Mesenchymal stem cell (in vitro differentiated cells and primary cell): Measurements from ENCODE around the gene ZNF407. TPM values are rescaled to one million over a fixed set of nuclear protein-coding genes. Genes with fewer than 3 reads are reported as not detected.
A peak's percentile ranks its signal among the peaks of the same experiment; 100 is the strongest.

Source experiments
- DNase-seq: peaks from one replicate; pipeline ENCODE4 v3.0.0-alpha.2; 2013
- H2AFZ ChIP-seq: one replicate; pipeline ENCODE4 v1.6.1; 2013; ENCODE audit warnings: low read depth, mild to moderate bottlenecking, control low read depth, inconsistent platforms, low read length, moderate library complexity
- H2AK5ac ChIP-seq: 2 replicates; pipeline ENCODE4 v1.6.1; 2013; ENCODE audit warnings: low read length, moderate library complexity, mild to moderate bottlenecking, inconsistent platforms; ENCODE audit not compliant: severe bottlenecking
- H2BK120ac ChIP-seq: one replicate; pipeline ENCODE4 v1.6.1; 2013; ENCODE audit warnings: low read depth, mild to moderate bottlenecking, inconsistent platforms, low read length, moderate library complexity
- H2BK12ac ChIP-seq, 2 experiments: one replicate each; pipeline ENCODE4 v1.6.1; 2013; ENCODE audit warnings: inconsistent platforms in 2 of 2, low read length in 2 of 2, mild to moderate bottlenecking in 2 of 2, moderate library complexity in 2 of 2, control low read depth in 1 of 2
- H2BK15ac ChIP-seq: one replicate; pipeline ENCODE4 v1.6.1; 2013; ENCODE audit warnings: mild to moderate bottlenecking, low read depth, inconsistent platforms; ENCODE audit not compliant: poor library complexity, severe bottlenecking
- H2BK5ac ChIP-seq: 2 replicates; pipeline ENCODE4 v1.6.1; 2013; ENCODE audit warnings: low read depth, mild to moderate bottlenecking, low read length, control low read depth, inconsistent platforms; ENCODE audit not compliant: poor library complexity, severe bottlenecking
- H3K14ac ChIP-seq, 2 experiments: one replicate each; pipeline ENCODE4 v1.6.1; 2013; ENCODE audit warnings: inconsistent platforms in 2 of 2, low read length in 2 of 2, control low read depth in 1 of 2, mild to moderate bottlenecking in 1 of 2, moderate library complexity in 1 of 2
- H3K18ac ChIP-seq, 2 experiments: one replicate each; pipeline ENCODE4 v1.6.1; 2013; ENCODE audit warnings: inconsistent platforms in 2 of 2, low read length in 2 of 2, control low read depth in 1 of 2, low read depth in 1 of 2, mild to moderate bottlenecking in 1 of 2
- H3K23ac ChIP-seq, 2 experiments: one replicate each; pipeline ENCODE4 v1.6.1; 2013; ENCODE audit warnings: inconsistent platforms in 2 of 2, low read length in 2 of 2, mild to moderate bottlenecking in 2 of 2, moderate library complexity in 2 of 2, control low read depth in 1 of 2
- H3K27ac ChIP-seq: 2 replicates; pipeline ENCODE4 v1.5.1; 2013; ENCODE audit warnings: mild to moderate bottlenecking, moderate library complexity, low read length, control low read depth, inconsistent platforms; ENCODE audit not compliant: poor library complexity, severe bottlenecking
- H3K27me3 ChIP-seq, 2 experiments: 2 replicates each; pipeline versions ENCODE4 v1.6.1 to v1.7.0; 2013; ENCODE audit warnings: low read length in 2 of 2, mild to moderate bottlenecking in 2 of 2, moderate library complexity in 2 of 2, control low read depth in 1 of 2, inconsistent platforms in 1 of 2; ENCODE audit not compliant: control insufficient read depth in 1 of 2, insufficient read depth in 1 of 2
- H3K36me3 ChIP-seq, 2 experiments: 2 replicates each; pipeline versions ENCODE4 v1.6.1 to v1.7.0; 2013; ENCODE audit warnings: low read length in 2 of 2, control low read depth in 1 of 2, inconsistent platforms in 1 of 2, low read depth in 1 of 2, mild to moderate bottlenecking in 1 of 2; ENCODE audit not compliant: insufficient read depth in 2 of 2, control insufficient read depth in 1 of 2
- H3K4ac ChIP-seq, 2 experiments: one replicate each; pipeline ENCODE4 v1.6.1; 2013; ENCODE audit warnings: inconsistent platforms in 2 of 2, low read length in 2 of 2, mild to moderate bottlenecking in 2 of 2, moderate library complexity in 2 of 2, control low read depth in 1 of 2, low read depth in 1 of 2
- H3K4me1 ChIP-seq: 2 replicates; pipeline ENCODE4 v1.6.1; 2013; ENCODE audit warnings: low read depth, low read length, control low read depth; ENCODE audit not compliant: control insufficient read depth, insufficient read depth
- H3K4me2 ChIP-seq: 2 replicates; pipeline ENCODE4 v1.6.1; 2013; ENCODE audit warnings: low read length, mild to moderate bottlenecking, inconsistent platforms; ENCODE audit not compliant: poor library complexity, severe bottlenecking
- H3K4me3 ChIP-seq, 2 experiments: 2 replicates each; pipeline versions ENCODE4 v1.5.1 to v1.7.0; 2013; ENCODE audit warnings: low read length in 2 of 2, mild to moderate bottlenecking in 2 of 2, control low read depth in 1 of 2, low read depth in 1 of 2; ENCODE audit not compliant: insufficient read depth in 1 of 2
- H3K79me1 ChIP-seq: replicated peaks from 2 replicates; pipeline ENCODE4 v1.6.1; 2013; ENCODE audit warnings: mild to moderate bottlenecking, control low read depth, low read length, inconsistent platforms; ENCODE audit not compliant: poor library complexity, severe bottlenecking
- H3K9ac ChIP-seq: 2 replicates; pipeline ENCODE4 v1.7.0; 2013; ENCODE audit warnings: mild to moderate bottlenecking, low read length, moderate library complexity
- H3K9me3 ChIP-seq: 2 replicates; pipeline ENCODE4 v1.7.0; 2013; ENCODE audit warnings: mild to moderate bottlenecking, low read length; ENCODE audit not compliant: control insufficient read depth
- H4K8ac ChIP-seq: one replicate; pipeline ENCODE4 v1.6.1; 2013; ENCODE audit warnings: inconsistent platforms, mild to moderate bottlenecking, low read length, moderate library complexity
- H4K91ac ChIP-seq: one replicate; pipeline ENCODE4 v1.6.1; 2013; ENCODE audit warnings: mild to moderate bottlenecking, low read length, inconsistent platforms
- WGBS: methylation state at CpG from one replicate; pipeline ENCODE4 v1.1.7; 2013; ENCODE audit warnings: mixed read lengths; 5-methylcytosine and 5-hydroxymethylcytosine counted together
- polyA plus RNA-seq, 2 experiments: library from polyadenylated mRNA; stranded (reverse); fragments of 200-250 nt; gene quantifications; one replicate each; pipeline ENCODE4 v1.2.3, GENCODE V29; 2013

The ZNF407 gene, protein sequence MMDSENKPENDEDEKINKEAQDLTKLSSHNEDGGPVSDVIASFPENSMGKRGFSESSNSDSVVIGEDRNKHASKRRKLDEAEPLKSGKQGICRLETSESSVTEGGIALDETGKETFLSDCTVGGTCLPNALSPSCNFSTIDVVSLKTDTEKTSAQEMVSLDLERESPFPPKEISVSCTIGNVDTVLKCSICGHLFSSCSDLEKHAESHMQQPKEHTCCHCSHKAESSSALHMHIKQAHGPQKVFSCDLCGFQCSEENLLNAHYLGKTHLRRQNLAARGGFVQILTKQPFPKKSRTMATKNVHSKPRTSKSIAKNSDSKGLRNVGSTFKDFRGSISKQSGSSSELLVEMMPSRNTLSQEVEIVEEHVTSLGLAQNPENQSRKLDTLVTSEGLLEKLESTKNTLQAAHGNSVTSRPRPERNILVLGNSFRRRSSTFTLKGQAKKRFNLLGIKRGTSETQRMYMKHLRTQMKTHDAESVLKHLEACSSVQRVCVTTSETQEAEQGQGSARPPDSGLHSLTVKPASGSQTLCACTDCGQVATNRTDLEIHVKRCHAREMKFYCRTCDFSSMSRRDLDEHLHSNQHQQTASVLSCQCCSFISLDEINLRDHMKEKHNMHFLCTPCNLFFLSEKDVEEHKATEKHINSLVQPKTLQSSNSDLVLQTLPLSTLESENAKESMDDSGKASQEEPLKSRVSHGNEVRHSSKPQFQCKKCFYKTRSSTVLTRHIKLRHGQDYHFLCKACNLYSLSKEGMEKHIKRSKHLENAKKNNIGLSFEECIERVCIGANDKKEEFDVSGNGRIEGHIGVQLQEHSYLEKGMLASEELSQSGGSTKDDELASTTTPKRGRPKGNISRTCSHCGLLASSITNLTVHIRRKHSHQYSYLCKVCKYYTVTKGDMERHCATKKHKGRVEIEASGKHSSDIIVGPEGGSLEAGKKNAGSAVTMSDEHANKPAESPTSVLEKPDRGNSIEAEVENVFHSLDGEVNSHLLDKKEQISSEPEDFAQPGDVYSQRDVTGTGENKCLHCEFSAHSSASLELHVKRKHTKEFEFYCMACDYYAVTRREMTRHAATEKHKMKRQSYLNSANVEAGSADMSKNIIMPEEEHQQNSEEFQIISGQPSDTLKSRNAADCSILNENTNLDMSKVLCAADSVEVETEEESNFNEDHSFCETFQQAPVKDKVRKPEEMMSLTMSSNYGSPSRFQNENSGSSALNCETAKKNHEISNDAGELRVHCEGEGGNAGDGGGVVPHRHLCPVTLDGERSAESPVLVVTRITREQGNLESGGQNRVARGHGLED (N-terminal part only)
- polyA plus RNA-seq (2013, experiment 1 of 2): 3.3 TPM
- polyA plus RNA-seq (2013, experiment 2 of 2): 3.2 TPM

DNA sequence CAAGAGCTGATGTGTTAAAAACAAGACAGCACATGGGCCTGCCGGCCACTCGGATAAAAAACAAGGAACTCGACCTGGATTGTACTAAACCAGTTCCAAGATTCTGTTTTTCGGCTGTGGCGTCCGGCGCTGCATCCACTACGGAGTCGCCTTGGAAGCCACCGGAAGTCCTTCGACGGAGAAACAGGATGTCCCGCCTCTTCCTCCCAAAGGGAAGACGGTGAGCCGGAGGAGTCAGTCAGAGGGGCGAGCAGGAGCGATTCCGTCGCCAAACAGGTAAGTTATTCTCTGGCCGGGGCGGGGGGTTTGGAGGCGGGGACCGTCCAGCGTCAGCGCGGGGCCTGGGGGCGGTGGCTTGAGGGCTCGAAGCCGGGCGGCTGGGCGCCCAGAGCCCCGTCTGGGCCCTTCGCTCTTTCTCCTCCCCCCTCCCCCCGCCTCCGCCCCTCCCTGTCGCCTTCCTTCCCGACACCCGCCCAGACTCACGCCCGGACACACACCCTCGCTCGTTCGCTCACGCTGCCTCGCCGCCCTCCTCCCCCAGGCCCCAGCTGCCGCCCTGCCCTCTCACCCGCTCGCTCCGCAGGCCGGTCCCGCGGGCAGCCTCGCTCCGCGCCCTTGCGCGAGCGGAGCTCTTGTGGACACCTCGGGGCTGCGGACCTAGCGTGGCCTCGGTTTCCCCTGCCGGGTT lies at the start of gene ZNF407:
Gene ZNF407, plus strand, starts transcription at position 209 of the 688 bp plus-strand sequence. CDS start 33,150 bp downstream, outside the sequence.
- Histone ChIP-seq H3K4me3 (peak within 1 kb of the TSS; percentile 91 to 95), H3K36me3 (peaks cover 0 to 19% of the 10 kb centered on the region in 2 experiments), H2AK5ac (peak within 1 kb of the TSS; percentile 33), H3K9me3 (no peaks in the 10 kb centered on the region), H3K27me3 (no peaks in the 10 kb centered on the region), H3K4ac (peak within 1 kb of the TSS; percentile 77 to 80), H3K79me1 (peaks cover 22% of the 10 kb centered on the region), H2AFZ (peak within 1 kb of the TSS; percentile 83), H2BK5ac (peak within 1 kb of the TSS; percentile 99), H4K8ac (peak within 1 kb of the TSS; percentile 99), H4K91ac (peak within 1 kb of the TSS; percentile 93), H3K27ac (peak within 1 kb of the TSS; percentile 97), H3K9ac (peak within 1 kb of the TSS; percentile 100), H3K23ac (peak within 1 kb of the TSS in 1 of 2 experiments; percentile 63), H2BK120ac (peak within 1 kb of the TSS; percentile 98), H3K14ac (peak within 1 kb of the TSS in 1 of 2 experiments; percentile 92), H2BK12ac (peak within 1 kb of the TSS in 1 of 2 experiments; percentile 3), H3K18ac (peak within 1 kb of the TSS; percentile 88 to 98), H2BK15ac (peak within 1 kb of the TSS; percentile 99), H3K4me2 (peak within 1 kb of the TSS; percentile 75), H3K4me1 (peaks cover 5% of the 10 kb centered on the region)
- under 1% methylated on average over 49 of the region's 64 CpGs for WGBS
- DNase-seq: peak; percentile 95

DNA sequence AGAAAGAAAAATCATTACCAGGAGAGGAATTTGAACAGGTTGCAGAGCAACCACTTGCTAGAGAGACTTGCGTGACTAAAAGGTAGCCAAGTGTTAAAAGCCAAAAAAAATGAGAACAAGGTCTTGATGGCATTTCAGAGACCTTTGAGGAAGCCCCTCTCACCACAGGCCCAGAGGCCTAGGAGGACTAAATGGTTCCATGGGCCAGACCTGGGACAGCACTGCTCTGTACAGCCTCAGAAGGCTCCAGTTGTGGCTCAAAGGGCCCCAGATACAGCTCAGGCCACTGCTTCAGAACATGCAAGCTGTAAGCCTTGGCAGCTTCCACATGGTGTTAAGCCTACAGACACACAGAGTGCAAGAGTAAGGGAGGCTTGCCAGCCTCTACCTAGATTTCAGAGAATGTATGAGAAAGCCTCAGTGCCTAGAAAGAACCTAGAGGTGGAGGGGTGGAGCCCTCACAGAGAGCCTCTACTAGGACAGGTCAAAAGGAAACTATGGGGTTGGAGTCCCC lies 48.0 kb upstream of the ZNF407 start:
- WGBS: 100% methylated on average over 1 of the region's 1 CpG
- Histone ChIP-seq H3K27me3 (peaks cover 11 to 22% of the 10 kb centered on the region in 2 experiments), H4K91ac (no peak overlapping the region), H3K23ac (no peak overlapping the region), H2BK15ac (no peak overlapping the region), H3K27ac (no peak overlapping the region), H3K79me1 (no peaks in the 10 kb centered on the region), H3K4me3 (no peak overlapping the region), H2BK12ac (no peak overlapping the region), H4K8ac (no peak overlapping the region), H2BK5ac (no peak overlapping the region), H2AK5ac (no peak overlapping the region), H3K36me3 (no peaks in the 10 kb centered on the region), H3K9me3 (peaks cover 17% of the 10 kb centered on the region), H3K9ac (no peak overlapping the region), H3K18ac (no peak overlapping the region), H3K4me2 (no peak overlapping the region), H3K4ac (no peak overlapping the region), H2AFZ (no peak overlapping the region), H2BK120ac (no peak overlapping the region), H3K14ac (no peak overlapping the region), H3K4me1 (no peaks in the 10 kb centered on the region)
- DNase-seq: no peak

DNA sequence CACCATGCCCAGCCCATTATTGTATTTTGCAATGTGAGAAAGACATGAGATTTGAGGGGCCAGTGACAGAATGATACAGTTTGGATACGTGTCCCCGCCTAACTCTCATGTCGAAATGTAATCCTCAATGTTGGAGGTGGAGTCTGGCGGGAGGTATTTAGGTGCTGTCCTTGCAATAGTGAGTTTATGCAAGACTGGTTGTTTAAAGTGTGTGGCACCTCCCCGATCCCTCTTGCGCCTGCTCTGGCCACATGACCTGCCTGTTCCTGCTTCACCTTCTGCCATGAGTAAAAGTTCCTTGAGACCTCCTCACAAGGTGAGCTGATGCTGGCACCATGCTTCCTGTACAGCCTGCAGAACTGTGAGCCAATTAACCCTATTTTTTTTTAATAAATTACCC lies 46.8 kb upstream of the ZNF407 start:
- H3K18ac ChIP-seq: no peak overlapping the region
- H2BK12ac ChIP-seq: no peak overlapping the region
- H3K4me2 ChIP-seq: no peak overlapping the region
- H2BK15ac ChIP-seq: no peak overlapping the region
- no peak overlapping the region for H3K9ac ChIP-seq
- no peak overlapping the region for H2BK120ac ChIP-seq
- peaks cover 17% of the 10 kb centered on the region for H3K9me3 ChIP-seq
- H3K14ac ChIP-seq: no peak overlapping the region
- 97% methylated on average over 6 of the region's 6 CpGs for WGBS
- no peak for DNase-seq
- no peaks in the 10 kb centered on the region for H3K4me1 ChIP-seq
- H2AK5ac ChIP-seq: no peak overlapping the region
- no peak overlapping the region for H3K4ac ChIP-seq
- H2AFZ ChIP-seq: no peak overlapping the region
- H3K27me3 ChIP-seq: peaks cover 20 to 34% of the 10 kb centered on the region in 2 experiments
- no peak overlapping the region for H2BK5ac ChIP-seq
- H3K27ac ChIP-seq: no peak overlapping the region
- H4K8ac ChIP-seq: no peak overlapping the region
- H3K4me3 ChIP-seq: no peak overlapping the region
- no peak overlapping the region for H4K91ac ChIP-seq
- no peak overlapping the region for H3K23ac ChIP-seq
- H3K79me1 ChIP-seq: no peaks in the 10 kb centered on the region
- no peaks in the 10 kb centered on the region for H3K36me3 ChIP-seq
